ENCODE measurements around the gene SLC5A3.

GRCh38 chr21:34107606-34108005, 34.2 kb downstream of the SLC5A3 start:
- TF ChIP-seq CTCF (IDR thresholded peaks at IDR 0.05; ENCODE audit: control extremely low read depth in 1 of 3, insufficient read depth in 1 of 3, low read depth in 1 of 3, low read length in 3 of 3): no peak
- no peak for TF ChIP-seq CBX5 (IDR thresholded peaks at IDR 0.05; ENCODE audit: low read depth, low read length)
- TF ChIP-seq CHD1 (IDR thresholded peaks at IDR 0.05; ENCODE audit: low read depth, low read length): no peak
- TF ChIP-seq SIN3A (conservative IDR thresholded peaks at IDR 0.05 in 1 of 2, IDR thresholded peaks at IDR 0.05 in 1 of 2; ENCODE audit: low read depth in 1 of 2, low read length in 2 of 2): no peak
- no peak for TF ChIP-seq POLR2AphosphoS5 (IDR thresholded peaks at IDR 0.05; ENCODE audit: low read depth, low read length)
- TF ChIP-seq RXRA (IDR thresholded peaks at IDR 0.05; ENCODE audit: insufficient read depth, low read depth, low read length): no peak
